Measurements from ENCODE around the gene TSPAN13.

TSPAN13 gene

GRCh38 chr7:16778476-16778875, 24.9 kb downstream of the TSPAN13 start:
- no peak for DNase-seq

- DNase-seq = no peak
These were observed 25.5 kb downstream of the TSPAN13 start for GRCh38 chr7:16779051-16779450.

GRCh38 chr7:16780596-16780995, 27.0 kb downstream of the TSPAN13 start:
- no peak for DNase-seq

- DNase-seq = no peak
These were observed 31.8 kb downstream of the TSPAN13 start for GRCh38 chr7:16785321-16785720.

GRCh38 chr7:16785846-16786245, 32.3 kb downstream of the TSPAN13 start:
- no peak for DNase-seq

GRCh38 chr7:16786257-16786656, 32.7 kb downstream of the TSPAN13 start:
- DNase-seq = no peak

- DNase-seq = no peak
These were observed 33.6 kb downstream of the TSPAN13 start for GRCh38 chr7:16787127-16787526.

- DNase-seq = peak; percentile 10
These were observed 37.5 kb downstream of the TSPAN13 start for GRCh38 chr7:16791071-16791470.

- peak; percentile 51 for DNase-seq
These were observed 38.5 kb downstream of the TSPAN13 start for GRCh38 chr7:16791905-16792698.

GRCh38 chr7:16794986-16795385, 41.4 kb downstream of the TSPAN13 start:
- DNase-seq = no peak

- no peak for DNase-seq
These were observed 42.1 kb downstream of the TSPAN13 start for GRCh38 chr7:16795624-16796023.

GRCh38 chr7:16801111-16801542, 47.6 kb downstream of the TSPAN13 start:
- DNase-seq = peak; percentile 76

GRCh38 chr7:16801579-16801978, 48.0 kb downstream of the TSPAN13 start:
- DNase-seq = no peak

GRCh38 chr7:16803125-16803524, 49.6 kb downstream of the TSPAN13 start:
- DNase-seq = no peak

GRCh38 chr7:16803881-16804673, 50.5 kb downstream of the TSPAN13 start:
- DNase-seq = peak; percentile 22

- DNase-seq = no peak
These were observed 51.3 kb downstream of the TSPAN13 start, which contains the start of gene AGR2 for GRCh38 chr7:16804674-16805439. AGR2 (minus strand) TSS chr7:16804999; CDS start chr7:16801796, 3,203 bp downstream.

- no peak for DNase-seq
These were observed 51.9 kb downstream of the TSPAN13 start for GRCh38 chr7:16805441-16805840.

GRCh38 chr7:16810112-16810511, 56.6 kb downstream of the TSPAN13 start:
- no peak for DNase-seq

- DNase-seq = no peak
These were observed 57.0 kb downstream of the TSPAN13 start for GRCh38 chr7:16810573-16810972.

GRCh38 chr7:16811551-16811950, 58.0 kb downstream of the TSPAN13 start:
- DNase-seq = peak; percentile 68

GRCh38 chr7:16812542-16813231, 59.1 kb downstream of the TSPAN13 start:
- no peak for DNase-seq

- no peak for DNase-seq
These were observed 59.7 kb downstream of the TSPAN13 start for GRCh38 chr7:16813232-16813616.

- no peak for DNase-seq
These were observed 61.4 kb downstream of the TSPAN13 start for GRCh38 chr7:16815001-16815400.

Measured in HCEC 1CT (cell line).